Omental fat pad (tissue), 4 donors: Measurements from ENCODE around the gene PAK4. TPM values are rescaled to one million over a fixed set of nuclear protein-coding genes. Genes with fewer than 3 reads are reported as not detected.

Experiments
- ATAC-seq: fragments of 150-250 bp; one replicate; pipeline ENCODE4 v1.9.1; 2016; ENCODE audit warnings: mild to moderate bottlenecking, moderate library complexity; ENCODE audit not compliant: low FRiP score
- DNase-seq: peaks from one replicate; pipeline ENCODE4 v3.0.0-alpha.2; 2019; ENCODE audit warnings: low spot score
- CTCF ChIP-seq, 3 donors: fragments of 450-650 bp; IDR thresholded peaks; one replicate each; pipeline ENCODE4 v1.5.1; 2016 to 2017; ENCODE audit warnings: antibody characterized with exemption in 3 of 3, mild to moderate bottlenecking in 3 of 3, moderate library complexity in 2 of 3
- total RNA-seq, 4 donors: library from RNA; depleted of rRNA; stranded (reverse); fragments of >200 nt; gene quantifications; one replicate each; pipeline ENCODE4 v1.1.0, GENCODE V29; 2016

The PAK4 gene
- 1 to 10 TPM; 4.6 to 9.8 (median 6.3) TPM for total RNA-seq

- TF ChIP-seq CTCF (IDR thresholded peaks at IDR 0.05) = no peak
- peak; percentile 93 for ATAC-seq
- DNase-seq = peak; percentile 96
These were observed at the start of gene PAK4 for GRCh38 chr19:39125554-39126311. Gene PAK4, plus strand, starts transcription at chr19:39125786. Its CDS starts 43,768 bp downstream, at chr19:39169554.

GRCh38 chr19:39077323-39077722, 48.3 kb upstream of the PAK4 start:
- TF ChIP-seq CTCF (IDR thresholded peaks at IDR 0.05) = no peak
- ATAC-seq = no peak
- no peak for DNase-seq

- DNase-seq (no peak), ATAC-seq (no peak)
- no peak for TF ChIP-seq CTCF (IDR thresholded peaks at IDR 0.05)
These were observed 47.0 kb upstream of the PAK4 start for GRCh38 chr19:39078436-39079200.

GRCh38 chr19:39080431-39080830, 45.2 kb upstream of the PAK4 start:
- ATAC-seq (no peak), DNase-seq (no peak)
- TF ChIP-seq CTCF (IDR thresholded peaks at IDR 0.05) = no peak

GRCh38 chr19:39082167-39082566, 43.4 kb upstream of the PAK4 start:
- no peak for ATAC-seq
- TF ChIP-seq CTCF (IDR thresholded peaks at IDR 0.05) = no peak
- DNase-seq = no peak

- no peak for ATAC-seq
- no peak for TF ChIP-seq CTCF (IDR thresholded peaks at IDR 0.05)
These were observed 42.6 kb upstream of the PAK4 start for GRCh38 chr19:39082745-39083598.

More at GRCh38 chr19:39082745-39083598, 42.6 kb upstream of the PAK4 start:
- no peak for DNase-seq
